Aorta (tissue), 5 donors: ENCODE data around the gene ECT2. TPM values are rescaled to one million over a fixed set of nuclear protein-coding genes. Genes with fewer than 3 reads are reported as not detected.

Experiments used
- ATAC-seq: fragments of 200-7000 bp; cut with Tn5 transposase; one replicate; pipeline ENCODE4 v1.9.1; 2022; ENCODE audit warnings: moderate library complexity; ENCODE audit not compliant: low FRiP score
- DNase-seq, 2 donors: peaks; one replicate each; pipeline ENCODE4 v3.0.0-alpha.2; 2020
- H3K27ac ChIP-seq, 2 donors: one replicate each; pipeline ENCODE4 v1.5.1; 2013; ENCODE audit warnings: low read length in 2 of 2, mild to moderate bottlenecking in 2 of 2, moderate library complexity in 2 of 2, control low read depth in 1 of 2, inconsistent platforms in 1 of 2, low read depth in 1 of 2
- H3K27me3 ChIP-seq, 2 donors: one replicate each; pipeline ENCODE4 v1.6.1; 2013; ENCODE audit warnings: control low read depth in 1 of 2, low read length in 1 of 2, mild to moderate bottlenecking in 1 of 2, moderate library complexity in 1 of 2; ENCODE audit not compliant: insufficient read depth in 2 of 2, control insufficient read depth in 1 of 2
- H3K36me3 ChIP-seq, 2 donors: one replicate each; pipeline ENCODE4 v1.6.1; 2013; ENCODE audit warnings: control low read depth in 1 of 2, low read length in 1 of 2, mild to moderate bottlenecking in 1 of 2; ENCODE audit not compliant: insufficient read depth in 2 of 2, control insufficient read depth in 1 of 2
- H3K4me1 ChIP-seq, 2 donors: one replicate each; pipeline ENCODE4 v1.6.1; 2013; ENCODE audit warnings: low read length in 2 of 2, control low read depth in 1 of 2, mild to moderate bottlenecking in 1 of 2, moderate library complexity in 1 of 2; ENCODE audit not compliant: insufficient read depth in 2 of 2, control insufficient read depth in 1 of 2
- H3K4me3 ChIP-seq, 2 donors: one replicate each; pipeline ENCODE4 v1.5.1; 2013; ENCODE audit warnings: low read length in 2 of 2, control low read depth in 1 of 2, mild to moderate bottlenecking in 1 of 2
- H3K9me3 ChIP-seq: one replicate; pipeline ENCODE4 v1.6.1; 2013; ENCODE audit warnings: mild to moderate bottlenecking, low read length; ENCODE audit not compliant: control insufficient read depth
- WGBS, 2 donors: extraction: QIAGEN DNeasy Blood & Tissue Kit; methylation state at CpG; one replicate each; pipeline ENCODE4 v1.1.7; 2013; 5-methylcytosine and 5-hydroxymethylcytosine counted together
- intact Hi-C, 2 donors: fragments of 100-400 bp; cut with DNase I; formaldehyde crosslinking; loops; one replicate each; pipeline versions ENCODE4 v1.14.2 to v1.15.0; 2022
- polyA plus RNA-seq, 2 donors: library from polyadenylated mRNA; stranded (reverse); fragments of 200-250 nt; gene quantifications; one replicate each; pipeline ENCODE4 v1.2.3, GENCODE V29; 2013
- total RNA-seq, 2 donors: library from RNA; stranded (reverse); fragmentation: NEBNext Ultra II Directional; extraction: Animal tissue kit (Norgen Biotek cat#: 25700); gene quantifications; one replicate each; pipeline ENCODE4 v1.2.1, GENCODE V29; 2021
- donor health status: healthy with polysubstance abuse.
- donor health status: Bipolar disorder and iron deficiency.
- donor health status: DM: no; HTN: no; CAD: no.
- donor health status: DM: no; HTN: no; CAD: no.
- donor health status: DM: yes; HTN: yes; CAD: no.

ECT2 gene
- total and polyA plus RNA-seq, 4 donors = 2.8 to 10.0 (median 5.7) TPM

GRCh38 chr3:172869368-172869771, 118.8 kb downstream of the ECT2 start:
- H3K36me3 ChIP-seq = no peaks in the 10 kb centered on the region
- no peaks in the 10 kb centered on the region for H3K4me1 ChIP-seq
- ATAC-seq (no peak), DNase-seq (no peak)
- intact Hi-C loops = no loop called here
- no peaks in the 10 kb centered on the region for H3K27me3 ChIP-seq
- H3K4me3 ChIP-seq = no peak overlapping the region
- WGBS, 2 donors = 52 to 57% methylated on average over 3 of the region's 3 CpGs
- no peaks in the 10 kb centered on the region for H3K9me3 ChIP-seq
- no peak overlapping the region for H3K27ac ChIP-seq

- no peaks in the 10 kb centered on the region for H3K27me3 ChIP-seq
- intact Hi-C loops = no loop called here
- WGBS, 2 donors = 68 to 73% methylated on average over 3 of the region's 3 CpGs
- DNase-seq (no peak), ATAC-seq (no peak)
- H3K4me1 ChIP-seq = no peaks in the 10 kb centered on the region
- no peak overlapping the region for H3K27ac ChIP-seq
- no peak overlapping the region for H3K4me3 ChIP-seq
- H3K36me3 ChIP-seq = no peaks in the 10 kb centered on the region
- H3K9me3 ChIP-seq = no peaks in the 10 kb centered on the region
These were observed 119.4 kb downstream of the ECT2 start for GRCh38 chr3:172869784-172870518.

Other genes starting within 250 kb of the ECT2 start
- gene TNFSF10, start 227.3 kb upstream of the ECT2 start, total RNA-seq = 10 to 100 TPM; 16.5 to 53.3 TPM
- 1 to 10 TPM; 2.7 to 8.0 TPM for gene TNFSF10, start 227.3 kb upstream of the ECT2 start, polyA plus RNA-seq
- 10 to 100 TPM; 10.2 to 12.5 TPM for gene NCEH1, start 39.7 kb upstream of the ECT2 start, total RNA-seq
- 1 to 10 TPM; 2.3 to 2.8 TPM for gene NCEH1, start 39.7 kb upstream of the ECT2 start, polyA plus RNA-seq